EL (cell line): ENCODE results near the gene MTREX.

Source experiments
- DNase-seq: peaks from one replicate; pipeline ENCODE4 v3.0.0-alpha.2; 2016

Gene MTREX

DNA sequence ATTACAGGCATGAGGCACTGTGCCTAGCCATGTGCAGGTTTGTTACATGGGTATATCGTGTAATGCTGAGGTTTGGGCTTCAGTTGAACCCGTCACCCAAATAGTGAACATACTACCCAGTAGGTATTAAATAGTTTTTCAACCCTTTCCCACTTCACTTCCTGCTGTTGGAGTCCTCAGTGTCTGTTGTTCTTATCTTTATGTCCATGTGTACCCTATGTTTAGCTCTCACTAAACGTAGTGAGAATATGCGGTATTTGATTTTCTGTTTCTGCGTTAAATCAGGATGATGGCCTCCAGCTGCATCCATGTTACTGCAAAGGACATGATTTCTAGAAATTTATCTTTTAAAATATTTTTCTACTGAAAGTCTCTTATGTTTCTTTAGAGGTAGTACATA lies 17.8 kb downstream of the MTREX start:
- DNase-seq, result no peak

- no peak for DNase-seq
Measured at GRCh38 chr5:55327281-55327680, 19.5 kb downstream of the MTREX start.

DNA sequence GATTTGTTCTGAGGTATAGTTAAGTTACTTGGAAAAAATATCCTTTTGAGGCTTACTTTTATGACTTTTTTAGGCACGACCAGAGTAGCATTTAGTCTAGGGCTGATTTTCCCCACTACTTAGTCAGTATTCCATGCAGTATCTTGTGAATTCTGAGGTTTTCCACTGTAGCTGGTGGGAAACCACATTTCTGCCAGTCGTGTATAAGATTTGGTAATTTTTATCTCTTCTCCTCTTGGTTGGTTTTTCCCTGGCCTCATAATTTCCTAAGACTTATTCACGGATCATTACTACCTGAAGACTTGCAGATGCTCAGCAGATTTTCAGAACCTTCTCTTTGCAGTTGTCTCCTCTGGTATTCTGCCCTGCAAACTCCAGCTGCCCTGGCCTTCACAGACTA lies 23.5 kb downstream of the MTREX start:
- DNase-seq, result no peak

- DNase-seq, result no peak
Measured at GRCh38 chr5:55333017-55333416, 25.2 kb downstream of the MTREX start.

GRCh38 chr5:55333811-55334210 lies 26.0 kb downstream of the MTREX start:
- DNase-seq, result no peak

DNA sequence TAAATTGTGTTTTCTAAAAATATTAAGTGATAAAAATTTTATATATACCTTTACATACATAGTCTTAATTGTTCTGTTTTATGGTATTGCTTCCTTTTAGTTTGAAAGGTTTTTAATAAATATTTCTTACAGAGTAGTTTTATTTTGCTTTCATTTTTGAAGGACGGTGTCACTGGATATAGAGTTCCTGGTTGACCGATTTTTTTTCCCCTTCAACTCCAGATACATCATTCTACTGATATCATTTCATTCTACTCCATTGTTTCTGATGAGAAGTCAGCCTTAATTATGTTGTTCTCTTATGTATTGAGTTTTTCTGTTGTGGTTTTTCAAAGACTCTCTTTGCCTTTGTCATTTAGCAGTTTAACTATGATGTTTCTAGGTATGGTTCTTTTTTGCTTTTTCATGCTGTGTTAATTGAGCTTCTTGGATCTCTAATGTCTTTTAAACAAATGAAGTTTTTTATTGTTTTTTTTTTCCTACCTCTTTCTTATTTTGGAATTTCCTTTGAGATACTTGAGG lies 30.4 kb downstream of the MTREX start:
- peak; percentile 4 for DNase-seq

DNA sequence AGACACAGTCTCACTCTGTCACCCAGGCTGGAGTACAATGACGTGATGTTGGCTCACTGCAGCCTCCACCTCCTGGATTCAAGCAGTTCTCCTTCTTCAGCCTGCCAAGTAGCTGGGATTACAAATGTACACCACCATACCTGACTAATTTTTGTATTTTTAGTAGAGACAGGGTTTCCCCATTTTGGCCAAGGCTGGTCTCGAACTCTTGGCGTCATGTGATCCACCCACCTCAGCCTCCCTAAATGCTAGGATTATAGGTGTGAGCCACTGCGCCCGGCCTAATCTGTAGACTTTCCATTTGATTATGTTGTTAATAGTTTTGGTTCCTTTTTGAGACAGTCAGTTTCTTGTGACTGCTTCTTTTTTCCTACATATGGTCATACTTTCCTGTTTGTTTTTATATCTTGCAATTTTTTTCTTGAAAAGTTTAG lies 31.0 kb downstream of the MTREX start:
- DNase-seq, result no peak

DNA sequence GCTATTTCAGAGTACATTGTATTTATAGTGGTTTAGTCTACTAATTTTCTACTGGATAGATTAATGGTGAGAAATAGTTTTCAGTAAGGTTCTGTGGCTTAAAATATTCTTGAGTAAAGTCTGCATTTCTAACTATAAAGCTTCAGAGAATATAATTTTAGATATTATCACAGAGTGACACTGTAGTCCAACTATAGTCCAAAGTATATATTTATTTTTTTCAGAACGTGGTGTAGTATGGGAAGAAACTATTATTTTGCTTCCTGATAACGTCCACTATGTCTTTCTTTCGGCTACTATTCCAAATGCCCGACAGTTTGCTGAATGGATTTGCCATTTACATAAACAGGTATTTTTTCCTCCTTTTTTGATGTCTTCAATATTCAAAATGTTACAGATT lies 35.3 kb downstream of the MTREX start:
- no peak for DNase-seq

- DNase-seq, result no peak
Measured at GRCh38 chr5:55343609-55344008, 35.8 kb downstream of the MTREX start.

DNA sequence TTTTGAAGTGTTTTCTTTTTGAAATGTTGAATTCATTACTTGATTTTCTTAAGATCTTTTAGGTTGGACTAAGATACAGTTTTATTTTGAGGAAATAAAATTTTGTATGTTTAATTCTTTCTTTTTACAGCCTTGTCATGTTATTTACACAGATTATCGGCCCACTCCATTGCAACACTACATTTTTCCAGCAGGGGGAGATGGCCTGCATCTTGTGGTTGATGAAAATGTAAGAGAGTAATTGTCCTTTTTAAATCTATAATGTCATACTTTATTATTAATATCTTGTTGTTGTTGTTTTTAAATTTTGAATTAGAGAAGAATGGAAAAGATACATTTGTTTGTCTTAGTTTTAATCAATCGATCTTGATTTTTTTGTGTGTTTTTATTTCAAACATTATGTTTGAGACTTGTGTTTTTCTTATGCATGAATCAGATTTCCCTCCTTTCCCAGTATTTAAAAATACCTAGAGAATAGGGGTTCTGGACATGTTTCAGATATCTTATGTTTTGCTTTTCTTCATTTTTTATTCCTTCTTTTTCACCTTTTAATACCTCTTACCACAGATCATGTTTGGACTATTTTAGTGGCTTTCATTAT lies 36.7 kb downstream of the MTREX start:
- peak; percentile 59 for DNase-seq

DNA sequence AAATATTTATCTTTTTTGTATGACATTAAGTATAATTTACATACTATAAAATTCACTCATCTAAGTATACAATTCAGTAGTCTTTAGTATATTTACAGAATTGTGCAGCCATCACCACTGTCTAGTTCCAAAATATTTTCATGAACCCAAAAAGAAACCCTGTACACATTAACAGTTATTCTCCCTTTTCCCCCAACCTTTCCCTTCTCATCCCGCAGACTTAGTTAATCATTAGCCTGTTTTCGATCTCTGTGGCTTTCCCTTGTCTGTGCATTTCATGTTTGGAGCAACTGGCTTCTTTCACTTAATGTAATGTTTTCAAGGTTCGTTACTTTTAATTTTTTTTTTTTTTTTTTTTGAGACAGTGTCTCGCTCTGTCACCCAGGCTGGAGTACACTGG lies 37.5 kb downstream of the MTREX start:
- DNase-seq, result no peak

DNA sequence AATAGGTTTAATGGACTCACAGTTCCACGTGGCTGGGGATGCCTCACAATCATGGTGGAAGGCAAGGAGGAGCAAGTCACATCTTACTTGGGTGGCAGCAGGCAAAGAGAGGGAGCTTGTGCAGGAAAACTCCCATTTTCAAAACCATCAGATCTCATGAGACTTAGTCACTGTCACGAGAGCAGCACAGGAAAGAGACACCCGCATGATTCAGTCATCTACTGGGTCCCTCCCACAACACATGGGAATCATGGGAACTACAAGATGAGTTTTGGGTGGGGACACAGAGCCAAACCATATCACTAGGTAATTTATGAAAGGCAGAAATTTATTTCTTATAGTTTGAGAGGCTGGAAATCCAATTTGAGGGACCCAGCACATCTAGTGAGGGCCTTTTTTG lies 40.0 kb downstream of the MTREX start:
- DNase-seq, result peak; percentile 13

GRCh38 chr5:55350754-55351153 lies 43.0 kb downstream of the MTREX start:
- DNase-seq, result no peak

DNA sequence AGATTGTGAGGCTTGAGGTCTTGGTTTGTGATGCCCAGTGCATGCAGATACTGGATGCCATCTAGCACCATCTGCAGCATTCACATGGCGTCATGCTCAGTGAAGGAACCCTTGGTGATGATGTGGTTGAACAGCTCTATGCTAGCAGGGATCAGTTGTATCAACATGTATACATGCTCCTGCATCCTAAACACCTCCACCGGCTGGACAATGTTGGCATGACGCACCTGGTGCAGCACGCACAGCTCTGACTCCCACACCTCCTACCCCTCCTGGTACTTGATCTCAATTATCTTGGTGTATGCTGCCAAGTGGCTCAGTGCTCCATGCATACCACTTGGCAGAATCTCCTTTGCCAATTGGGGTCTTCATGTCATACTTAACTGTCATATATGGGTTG lies 49.1 kb downstream of the MTREX start:
- no peak for DNase-seq

DNA sequence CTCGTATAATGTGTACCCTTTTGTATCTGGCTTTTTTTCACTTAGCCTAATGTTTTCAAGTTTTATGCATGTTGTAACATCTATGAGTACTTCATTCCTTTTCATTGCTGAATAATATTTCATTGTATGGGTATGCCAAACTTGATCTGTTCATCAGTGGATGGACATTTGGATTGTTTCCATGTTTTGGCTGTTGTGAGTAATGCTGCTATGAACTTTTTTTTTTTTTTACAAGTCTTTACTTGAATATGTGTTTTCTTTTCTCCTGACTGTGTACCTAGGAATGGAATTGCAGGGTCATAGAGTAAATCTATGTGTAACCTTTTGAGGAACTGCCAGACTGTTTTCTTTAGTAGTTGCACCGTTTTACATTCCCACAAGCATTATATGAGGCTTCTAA lies 52.4 kb downstream of the MTREX start:
- DNase-seq, result peak; percentile 27

DNA sequence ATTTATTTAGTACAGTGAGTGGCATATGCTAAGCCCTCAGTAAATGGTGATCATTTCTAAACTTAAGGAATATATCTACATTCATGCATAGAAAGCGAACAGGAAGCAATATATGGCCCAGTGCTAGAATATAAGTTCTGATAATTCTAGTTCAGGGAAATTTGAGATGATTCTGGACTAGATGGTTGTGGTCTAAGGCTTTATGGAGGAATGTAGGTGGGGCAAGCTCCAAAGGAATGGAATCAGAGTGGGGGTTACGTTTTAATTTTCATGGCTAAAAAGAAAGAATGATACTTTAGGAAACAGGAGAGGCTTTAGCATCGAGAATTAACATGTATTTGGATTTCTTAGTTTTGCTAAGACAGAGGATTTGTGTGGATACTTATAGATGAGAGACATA lies 56.1 kb downstream of the MTREX start:
- DNase-seq, result peak; percentile 7

- DNase-seq, result no peak
Measured at GRCh38 chr5:55364537-55365055, 56.8 kb downstream of the MTREX start.

GRCh38 chr5:55370291-55370925 lies 62.6 kb downstream of the MTREX start:
- DNase-seq, result no peak

DNA sequence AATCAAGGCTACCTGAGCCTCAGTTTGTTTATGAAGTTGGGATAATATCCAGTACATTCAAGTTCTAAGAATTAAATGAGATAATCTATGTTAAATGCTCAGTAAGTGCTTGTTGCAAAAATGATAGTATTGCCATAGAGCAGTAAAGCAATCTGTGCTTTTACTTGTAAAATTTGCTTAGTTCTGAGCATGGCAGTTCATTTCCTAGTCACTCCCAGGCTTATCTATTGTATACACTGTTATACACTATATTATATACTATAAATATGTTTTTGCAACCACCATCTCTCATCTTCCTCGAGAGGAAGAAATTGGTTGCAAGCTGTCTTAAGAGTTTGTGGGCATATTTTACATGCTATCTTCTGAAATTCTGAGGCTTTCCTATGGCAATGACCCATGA lies 63.4 kb downstream of the MTREX start:
- DNase-seq, result no peak

GRCh38 chr5:55372130-55372925 lies 64.5 kb downstream of the MTREX start:
- DNase-seq, result no peak

- no peak for DNase-seq
Measured at GRCh38 chr5:55377810-55378209, 70.0 kb downstream of the MTREX start.

- DNase-seq, result no peak
Measured at GRCh38 chr5:55383254-55383653, 75.5 kb downstream of the MTREX start.

DNA sequence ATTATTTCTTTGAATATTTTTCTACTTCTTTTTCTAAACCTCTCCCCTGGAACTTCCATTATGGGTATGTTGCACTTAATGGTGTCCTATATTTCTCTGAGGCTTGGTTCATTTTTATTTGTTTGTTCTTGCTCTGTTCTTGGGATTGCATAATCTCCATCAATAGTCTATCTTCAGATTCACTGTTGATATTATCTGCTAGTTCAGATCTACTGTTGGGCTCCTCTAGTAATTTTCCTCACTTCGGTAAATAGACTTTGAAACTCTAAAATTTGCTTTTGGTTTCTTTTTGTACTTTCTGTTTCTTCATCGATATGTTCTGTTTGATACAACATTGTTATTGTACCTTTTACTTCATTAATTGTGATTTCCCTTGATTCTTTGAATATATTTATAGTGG lies 76.3 kb downstream of the MTREX start:
- no peak for DNase-seq

- no peak for DNase-seq
Measured at GRCh38 chr5:55385227-55385626, 77.4 kb downstream of the MTREX start.
